Progenitor cell of endocrine pancreas (in vitro differentiated cells): ENCODE results near the gene UGT2A1. TPM values are rescaled to one million over a fixed set of nuclear protein-coding genes. Genes with fewer than 3 reads are reported as not detected.

Experiments used
- DNase-seq: peaks from one replicate; pipeline ENCODE4 v3.0.0; 2021; ENCODE audit warnings: low spot score; ENCODE audit not compliant: unreplicated experiment
- H3K27ac Mint-ChIP-seq: 2 replicates; pipeline ENCODE4 v1.8.0; 2021; ENCODE audit warnings: mild to moderate bottlenecking, moderate library complexity, mixed read lengths
- H3K27me3 Mint-ChIP-seq: 2 replicates; pipeline ENCODE4 v1.8.0; 2021; ENCODE audit warnings: mixed read lengths
- H3K36me3 Mint-ChIP-seq: 2 replicates; pipeline ENCODE4 v1.8.0; 2022; ENCODE audit warnings: mixed read lengths; ENCODE audit not compliant: insufficient read depth
- H3K4me1 Mint-ChIP-seq: 2 replicates; pipeline ENCODE4 v1.8.0; 2021; ENCODE audit warnings: low read depth, mixed read lengths
- H3K4me3 Mint-ChIP-seq: 2 replicates; pipeline ENCODE4 v1.8.0; 2021; ENCODE audit warnings: low read depth, mild to moderate bottlenecking, moderate library complexity, mixed read lengths
- H3K9me3 Mint-ChIP-seq: 2 replicates; pipeline ENCODE4 v1.8.0; 2021; ENCODE audit warnings: low read depth, mixed read lengths
- total RNA-seq: library from RNA; stranded (reverse); gene quantifications from 2 replicates; pipeline ENCODE4 v1.2.1, GENCODE V29; 2021
- TF ChIP-seq, protein P1 (sequence below): fragments of 200-600 bp; sonication (generic); IDR thresholded peaks from one replicate; pipeline ENCODE4 v1.5.0; 2021; ENCODE audit warnings: antibody characterized with exemption, mild to moderate bottlenecking; ENCODE audit not compliant: unreplicated experiment

Gene UGT2A1
- total RNA-seq, 1 donor from 2014 or later = not detected

DNA sequence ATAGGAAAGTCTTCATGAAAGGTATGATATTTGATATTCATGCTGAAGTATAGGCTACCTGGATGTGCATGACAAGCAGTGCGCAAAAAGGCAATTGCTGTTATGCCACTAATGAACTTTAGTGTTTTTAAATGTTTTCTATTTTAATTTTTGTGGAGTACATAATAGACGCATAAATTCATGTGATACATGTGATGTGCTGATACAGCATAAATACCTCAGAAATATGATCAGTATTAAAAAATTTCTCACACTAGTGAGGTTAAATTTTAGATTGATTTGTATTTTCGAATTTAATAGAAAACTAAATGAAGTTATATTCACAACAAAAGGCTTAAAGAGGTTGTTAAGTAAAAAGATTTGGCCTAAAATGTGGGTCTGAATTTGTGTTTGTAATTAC lies 2.2 kb downstream of the UGT2A1 start:
- Mint-ChIP-seq H3K4me1 (peaks cover 11% of the 10 kb centered on the region), H3K27ac (no peak overlapping the region)

GRCh38 chr4:69649629-69650028 lies 3.4 kb downstream of the UGT2A1 start:
- TF ChIP-seq, protein P1, sequence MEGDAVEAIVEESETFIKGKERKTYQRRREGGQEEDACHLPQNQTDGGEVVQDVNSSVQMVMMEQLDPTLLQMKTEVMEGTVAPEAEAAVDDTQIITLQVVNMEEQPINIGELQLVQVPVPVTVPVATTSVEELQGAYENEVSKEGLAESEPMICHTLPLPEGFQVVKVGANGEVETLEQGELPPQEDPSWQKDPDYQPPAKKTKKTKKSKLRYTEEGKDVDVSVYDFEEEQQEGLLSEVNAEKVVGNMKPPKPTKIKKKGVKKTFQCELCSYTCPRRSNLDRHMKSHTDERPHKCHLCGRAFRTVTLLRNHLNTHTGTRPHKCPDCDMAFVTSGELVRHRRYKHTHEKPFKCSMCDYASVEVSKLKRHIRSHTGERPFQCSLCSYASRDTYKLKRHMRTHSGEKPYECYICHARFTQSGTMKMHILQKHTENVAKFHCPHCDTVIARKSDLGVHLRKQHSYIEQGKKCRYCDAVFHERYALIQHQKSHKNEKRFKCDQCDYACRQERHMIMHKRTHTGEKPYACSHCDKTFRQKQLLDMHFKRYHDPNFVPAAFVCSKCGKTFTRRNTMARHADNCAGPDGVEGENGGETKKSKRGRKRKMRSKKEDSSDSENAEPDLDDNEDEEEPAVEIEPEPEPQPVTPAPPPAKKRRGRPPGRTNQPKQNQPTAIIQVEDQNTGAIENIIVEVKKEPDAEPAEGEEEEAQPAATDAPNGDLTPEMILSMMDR = no peak
- Mint-ChIP-seq H3K4me1 (peaks cover 21% of the 10 kb centered on the region), H3K9me3 (no peaks in the 10 kb centered on the region), H3K27ac (peak overlapping the region; percentile 30), H3K27me3 (no peaks in the 10 kb centered on the region), H3K36me3 (no peaks in the 10 kb centered on the region), H3K4me3 (no peak overlapping the region)
- no peak for DNase-seq

More for the DNA sequence above, 2.2 kb downstream of the UGT2A1 start:
- TF ChIP-seq, protein P1 = no peak
- H3K27me3 Mint-ChIP-seq = no peaks in the 10 kb centered on the region
- DNase-seq = no peak
- no peaks in the 10 kb centered on the region for H3K36me3 Mint-ChIP-seq
- no peaks in the 10 kb centered on the region for H3K9me3 Mint-ChIP-seq
- no peak overlapping the region for H3K4me3 Mint-ChIP-seq

DNA sequence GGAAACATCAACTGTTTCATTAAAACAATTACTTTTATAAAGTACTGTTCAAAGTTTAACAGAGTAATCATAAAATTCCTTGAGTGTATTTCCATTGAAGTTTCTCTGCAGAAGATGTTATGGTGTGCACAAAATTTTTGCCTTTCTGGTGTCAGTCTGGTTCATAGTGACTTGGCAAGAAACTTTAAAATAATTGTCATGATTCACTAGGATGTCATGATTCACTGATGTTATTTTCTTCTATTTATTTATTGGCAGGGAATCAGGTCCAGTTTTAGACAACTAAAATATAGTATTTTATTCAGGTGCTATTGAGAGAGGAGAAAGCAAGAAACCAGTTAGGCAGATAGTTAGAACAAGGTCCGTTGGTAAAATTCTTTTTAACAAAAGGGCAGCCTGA lies 3.8 kb downstream of the UGT2A1 start:
- TF ChIP-seq, protein P1 = no peak
- H3K27me3 Mint-ChIP-seq = no peaks in the 10 kb centered on the region
- H3K36me3 Mint-ChIP-seq = no peaks in the 10 kb centered on the region
- no peaks in the 10 kb centered on the region for H3K9me3 Mint-ChIP-seq
- no peak for DNase-seq
- H3K27ac Mint-ChIP-seq = no peak overlapping the region
- no peak overlapping the region for H3K4me3 Mint-ChIP-seq
- peaks cover 25% of the 10 kb centered on the region for H3K4me1 Mint-ChIP-seq

DNA sequence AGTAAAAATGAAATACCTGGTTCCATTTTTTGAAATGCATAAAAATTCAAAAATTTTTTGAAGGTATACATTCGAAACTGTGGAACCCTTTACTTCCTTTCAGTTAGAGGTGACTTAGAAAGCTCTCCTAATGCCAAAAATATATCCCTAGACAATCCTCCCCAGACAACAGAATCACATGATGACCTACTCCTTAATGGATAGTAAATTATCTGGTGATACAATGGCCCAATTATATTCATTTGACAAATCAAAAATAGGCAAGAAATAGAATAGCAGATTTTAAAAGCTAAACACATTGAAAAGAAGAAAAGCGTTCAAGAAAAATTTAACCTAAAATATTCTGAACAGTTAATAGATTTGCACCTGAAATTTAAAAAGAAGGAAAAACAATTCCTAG lies 10.1 kb downstream of the UGT2A1 start:
- Mint-ChIP-seq H3K27me3 (no peaks in the 10 kb centered on the region), H3K4me3 (no peak overlapping the region), H3K4me1 (peaks cover 19% of the 10 kb centered on the region), H3K27ac (no peak overlapping the region), H3K36me3 (no peaks in the 10 kb centered on the region), H3K9me3 (peaks cover 7% of the 10 kb centered on the region)
- TF ChIP-seq, protein P1 = no peak
- no peak for DNase-seq

DNA sequence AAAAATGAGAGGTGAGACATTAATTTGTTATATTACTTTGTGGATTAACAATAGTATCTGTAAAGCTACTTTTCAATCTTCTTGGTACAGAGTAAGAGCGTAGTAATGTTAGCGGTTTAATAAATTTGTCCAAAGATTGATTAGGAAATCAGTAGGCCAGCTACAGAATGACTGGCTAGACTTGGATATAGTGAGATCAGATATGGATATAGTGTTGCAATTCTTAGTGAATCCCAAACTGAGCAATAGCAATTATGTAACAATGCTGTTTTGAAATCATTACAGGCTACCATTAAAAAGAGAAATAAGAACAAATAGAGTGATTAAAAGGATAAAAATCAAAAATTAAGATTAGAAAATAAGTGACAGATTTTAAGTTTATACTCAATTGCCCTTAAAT lies 12.8 kb downstream of the UGT2A1 start:
- DNase-seq = no peak
- H3K4me1 Mint-ChIP-seq = peaks cover 14% of the 10 kb centered on the region
- TF ChIP-seq, protein P1 = no peak
- no peak overlapping the region for H3K4me3 Mint-ChIP-seq
- H3K27me3 Mint-ChIP-seq = no peaks in the 10 kb centered on the region
- H3K9me3 Mint-ChIP-seq = peaks cover 7% of the 10 kb centered on the region
- no peak overlapping the region for H3K27ac Mint-ChIP-seq
- no peaks in the 10 kb centered on the region for H3K36me3 Mint-ChIP-seq
